Measurements from ENCODE around the gene BYSL. TPM values are rescaled to one million over a fixed set of nuclear protein-coding genes. Genes with fewer than 3 reads are reported as not detected.

The BYSL gene
- total RNA-seq, 1 experiment from 2014 or later: 46.5 TPM

GRCh38 chr6:41967312-41968287 is 46.3 kb downstream of the BYSL start:
- POLR2A ChIA-PET (ENCODE audit: unreplicated experiment): no interaction called here
- TF ChIP-seq, protein P1, sequence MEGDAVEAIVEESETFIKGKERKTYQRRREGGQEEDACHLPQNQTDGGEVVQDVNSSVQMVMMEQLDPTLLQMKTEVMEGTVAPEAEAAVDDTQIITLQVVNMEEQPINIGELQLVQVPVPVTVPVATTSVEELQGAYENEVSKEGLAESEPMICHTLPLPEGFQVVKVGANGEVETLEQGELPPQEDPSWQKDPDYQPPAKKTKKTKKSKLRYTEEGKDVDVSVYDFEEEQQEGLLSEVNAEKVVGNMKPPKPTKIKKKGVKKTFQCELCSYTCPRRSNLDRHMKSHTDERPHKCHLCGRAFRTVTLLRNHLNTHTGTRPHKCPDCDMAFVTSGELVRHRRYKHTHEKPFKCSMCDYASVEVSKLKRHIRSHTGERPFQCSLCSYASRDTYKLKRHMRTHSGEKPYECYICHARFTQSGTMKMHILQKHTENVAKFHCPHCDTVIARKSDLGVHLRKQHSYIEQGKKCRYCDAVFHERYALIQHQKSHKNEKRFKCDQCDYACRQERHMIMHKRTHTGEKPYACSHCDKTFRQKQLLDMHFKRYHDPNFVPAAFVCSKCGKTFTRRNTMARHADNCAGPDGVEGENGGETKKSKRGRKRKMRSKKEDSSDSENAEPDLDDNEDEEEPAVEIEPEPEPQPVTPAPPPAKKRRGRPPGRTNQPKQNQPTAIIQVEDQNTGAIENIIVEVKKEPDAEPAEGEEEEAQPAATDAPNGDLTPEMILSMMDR (conservative IDR thresholded peaks at IDR 0.05; ENCODE audit: low read depth, low read length): no peak
- no peak for TF ChIP-seq EZH2 (IDR thresholded peaks at IDR 0.05; ENCODE audit: low read length, unreplicated experiment)
- TF ChIP-seq EZH2phosphoT487 (IDR thresholded peaks at IDR 0.05; ENCODE audit: borderline replicate concordance, low read length): no peak
- no peaks in the 10 kb centered on the region for H3K36me3 ChIP-seq (ENCODE audit: low read depth, low read length)
- peak overlapping the region; percentile 27; the same call in 1 of the 2 replicates for H3K27ac ChIP-seq (ENCODE audit: low read length)
- H3K9me2 ChIP-seq (replicated peaks; ENCODE audit: low read length): no peaks in the 10 kb centered on the region
- H4K20me1 ChIP-seq (ENCODE audit: low read length): no peaks in the 10 kb centered on the region
- no TSS peak for BruUV-seq (replicated peaks)
- no peak overlapping the region for H3K9ac ChIP-seq (ENCODE audit: low read length)
- CTCF ChIA-PET: no interaction called here
- H3K4me2 ChIP-seq (ENCODE audit: low read length): peak overlapping the region; percentile 14
- no peaks in the 10 kb centered on the region for H3F3A ChIP-seq (ENCODE audit: low read length, unreplicated experiment)
- no peaks in the 10 kb centered on the region for H3K27me3 ChIP-seq (ENCODE audit: low read length)
- no peaks in the 10 kb centered on the region for H3K79me2 ChIP-seq (ENCODE audit: low read length)
- ATAC-seq: no peak; the same call in 1 of the 2 replicates
- no peak overlapping the region for H3K4me3 ChIP-seq (ENCODE audit: low read length)
- peaks cover 14% of the 10 kb centered on the region for H3K4me1 ChIP-seq (ENCODE audit: insufficient read depth, low read length)
- intact Hi-C loops (cut with micrococcal nuclease): no loop called here
- H2AFZ ChIP-seq (ENCODE audit: low read length): peak overlapping the region; percentile 33
- DNase-seq: peak; percentile 60
- no peaks in the 10 kb centered on the region for H3K9me3 ChIP-seq (ENCODE audit: low read length)

GRCh38 chr6:41970436-41970846 is 49.1 kb downstream of the BYSL start:
- Histone ChIP-seq H3K9me2 (replicated peaks; ENCODE audit: low read length) (no peaks in the 10 kb centered on the region), H3K27ac (ENCODE audit: low read length) (no peak overlapping the region), H3K4me3 (ENCODE audit: low read length) (no peak overlapping the region), H3K4me1 (ENCODE audit: insufficient read depth, low read length) (peaks cover 14% of the 10 kb centered on the region), H3K36me3 (ENCODE audit: low read depth, low read length) (no peaks in the 10 kb centered on the region), H4K20me1 (ENCODE audit: low read length) (no peaks in the 10 kb centered on the region), H3K4me2 (ENCODE audit: low read length) (no peak overlapping the region), H3K9ac (ENCODE audit: low read length) (no peak overlapping the region), H3K9me3 (ENCODE audit: low read length) (no peaks in the 10 kb centered on the region), H3F3A (ENCODE audit: low read length, unreplicated experiment) (no peaks in the 10 kb centered on the region), H2AFZ (ENCODE audit: low read length) (0 out of 2 replicates have a peak overlapping the region, but pooled peaks have one; percentile 46), H3K27me3 (ENCODE audit: low read length) (no peaks in the 10 kb centered on the region), H3K79me2 (ENCODE audit: low read length) (no peaks in the 10 kb centered on the region)
- no peak; the same call in 1 of the 2 replicates for ATAC-seq
- ChIA-PET CTCF (no interaction called here), POLR2A (ENCODE audit: unreplicated experiment) (no interaction called here)
- TF ChIP-seq EZH2 (IDR thresholded peaks at IDR 0.05; ENCODE audit: low read length, unreplicated experiment) (no peak), EZH2phosphoT487 (IDR thresholded peaks at IDR 0.05; ENCODE audit: borderline replicate concordance, low read length) (no peak)
- TF ChIP-seq, protein P1 (conservative IDR thresholded peaks at IDR 0.05; ENCODE audit: low read depth, low read length): no peak
- BruUV-seq (replicated peaks): no TSS peak
- intact Hi-C loops (cut with micrococcal nuclease): no loop called here
- DNase-seq: no peak

- no peak for ATAC-seq
- Histone ChIP-seq H4K20me1 (ENCODE audit: low read length) (no peaks in the 10 kb centered on the region), H3K9me2 (replicated peaks; ENCODE audit: low read length) (no peaks in the 10 kb centered on the region), H3K27ac (ENCODE audit: low read length) (no peak overlapping the region), H3K4me2 (ENCODE audit: low read length) (no peak overlapping the region), H3K36me3 (ENCODE audit: low read depth, low read length) (no peaks in the 10 kb centered on the region), H2AFZ (ENCODE audit: low read length) (no peak overlapping the region), H3K9ac (ENCODE audit: low read length) (no peak overlapping the region), H3K4me3 (ENCODE audit: low read length) (no peak overlapping the region), H3F3A (ENCODE audit: low read length, unreplicated experiment) (no peaks in the 10 kb centered on the region), H3K9me3 (ENCODE audit: low read length) (no peaks in the 10 kb centered on the region), H3K27me3 (ENCODE audit: low read length) (no peaks in the 10 kb centered on the region), H3K4me1 (ENCODE audit: insufficient read depth, low read length) (peaks cover 12% of the 10 kb centered on the region), H3K79me2 (ENCODE audit: low read length) (no peaks in the 10 kb centered on the region)
- no TSS peak for BruUV-seq (replicated peaks)
- DNase-seq: no peak
- POLR2A ChIA-PET (ENCODE audit: unreplicated experiment): no interaction called here
- TF ChIP-seq EZH2phosphoT487 (IDR thresholded peaks at IDR 0.05; ENCODE audit: borderline replicate concordance, low read length) (no peak), EZH2 (IDR thresholded peaks at IDR 0.05; ENCODE audit: low read length, unreplicated experiment) (no peak)
- TF ChIP-seq, protein P1 (conservative IDR thresholded peaks at IDR 0.05; ENCODE audit: low read depth, low read length): no peak
- intact Hi-C loops (cut with micrococcal nuclease): no loop called here
- CTCF ChIA-PET: no interaction called here
Observed at GRCh38 chr6:41972826-41973225, 51.5 kb downstream of the BYSL start.

Data from PC-3 (cell line).